Endothelial cell of umbilical vein (primary cell): ENCODE results near the gene CEP164. TPM values are rescaled to one million over a fixed set of nuclear protein-coding genes. Genes with fewer than 3 reads are reported as not detected.

Experiments
- BruUV-seq: library from RNA; stranded (reverse); fragments of 400-500 nt; replicated peaks from 2 replicates; lab custom pipeline; 2021; lab: Mats Ljungman, UMichigan
- CTCF ChIA-PET: fragments of 300-600, 350-600 bp; sonication (Branson Sonifier 250); formaldehyde crosslinking; loops from one replicate; lab custom pipeline; 2021; ENCODE audit warnings: antibody characterized with exemption, inconsistent platforms; lab: Charles Lee
- POLR2A ChIA-PET: fragments of 300-600, 350-600 bp; sonication (Branson Sonifier 250); formaldehyde crosslinking; loops from one replicate; lab custom pipeline; 2021; ENCODE audit warnings: antibody characterized with exemption, inconsistent platforms; lab: Charles Lee
- DNase-seq: peaks from one replicate; pipeline ENCODE4 v3.0.0-alpha.2; 2011; ENCODE audit warnings: low read depth, low spot score
- FAIRE-seq: peaks from 2 replicates; lab custom pipeline; 2011; peaks lifted over from hg19 to GRCh38; lab: Jason Lieb, UNC
- H2AFZ ChIP-seq: 2 replicates; pipeline ENCODE4 v1.6.0; 2012; ENCODE audit warnings: low read depth, low read length, control low read depth, inconsistent platforms
- H3K27ac ChIP-seq: 2 replicates; pipeline ENCODE4 v1.5.1; 2011; ENCODE audit warnings: low read depth, mild to moderate bottlenecking, control low read depth, low read length, moderate library complexity; ENCODE audit not compliant: insufficient read depth
- H3K27me3 ChIP-seq, 2 experiments: 2 replicates each; pipeline versions ENCODE4 v1.6.0 to v1.6.1; 2011; ENCODE audit warnings: low read length in 2 of 2, mixed read lengths in 1 of 2; ENCODE audit not compliant: control insufficient read depth in 2 of 2, insufficient read depth in 2 of 2
- H3K36me3 ChIP-seq, 2 experiments: 2 replicates in 1 of 2; 3 replicates in 1 of 2; pipeline ENCODE4 v1.5.1; 2011; ENCODE audit warnings: low read length in 2 of 2, mild to moderate bottlenecking in 1 of 2, moderate library complexity in 1 of 2; ENCODE audit not compliant: control insufficient read depth in 2 of 2, insufficient read depth in 2 of 2; ENCODE audit errors: extremely low read depth in 1 of 2
- H3K4me1 ChIP-seq: 3 replicates; pipeline ENCODE4 v1.5.1; 2011; ENCODE audit warnings: mild to moderate bottlenecking, low read length; ENCODE audit not compliant: control insufficient read depth, insufficient read depth; ENCODE audit errors: extremely low read depth
- H3K4me2 ChIP-seq: 2 replicates; pipeline ENCODE4 v1.6.1; 2011; ENCODE audit warnings: low read length, control low read depth, mixed read lengths; ENCODE audit not compliant: insufficient read depth
- H3K4me3 ChIP-seq, 3 experiments: fragments of 200-600 bp in 1 of 3; sonication (generic), shearing (Covaris generic) in 1 of 3; replicated peaks in 1 of 3; 2 replicates each; pipeline ENCODE4 v1.5.1; 2011 to 2016; ENCODE audit warnings: control low read depth in 3 of 3, low read length in 3 of 3, mild to moderate bottlenecking in 2 of 3, inconsistent platforms in 1 of 3, low read depth in 1 of 3, moderate library complexity in 1 of 3; ENCODE audit not compliant: insufficient read depth in 1 of 3
- H3K79me2 ChIP-seq: 2 replicates; pipeline ENCODE4 v1.6.0; 2012; ENCODE audit warnings: low read length, inconsistent platforms; ENCODE audit not compliant: control insufficient read depth, insufficient read depth
- H3K9ac ChIP-seq: replicated peaks from 2 replicates; pipeline ENCODE3; 2011; ENCODE audit warnings: low read length, control low read depth; ENCODE audit not compliant: insufficient read depth; ENCODE audit errors: extremely low read depth
- H3K9me1 ChIP-seq: replicated peaks from 3 replicates; pipeline ENCODE4 v1.6.0; 2011; ENCODE audit warnings: mild to moderate bottlenecking, low read length; ENCODE audit not compliant: control insufficient read depth, insufficient read depth; ENCODE audit errors: extremely low read depth
- H3K9me3 ChIP-seq: replicated peaks from 2 replicates; pipeline ENCODE4 v1.5.1; 2012; ENCODE audit warnings: low read length, inconsistent platforms; ENCODE audit not compliant: control insufficient read depth, insufficient read depth
- H4K20me1 ChIP-seq: replicated peaks from 2 replicates; pipeline ENCODE3; 2011; ENCODE audit warnings: mild to moderate bottlenecking, low read length; ENCODE audit not compliant: control insufficient read depth, insufficient read depth; ENCODE audit errors: extremely low read depth
- EZH2 ChIP-seq: IDR thresholded peaks from 2 replicates; pipeline ENCODE4 v1.6.1; 2012; ENCODE audit warnings: borderline replicate concordance, low read depth, mild to moderate bottlenecking, moderate library complexity, low read length, inconsistent platforms; ENCODE audit not compliant: severe bottlenecking
- GATA2 ChIP-seq: IDR thresholded peaks from 2 replicates; pipeline ENCODE4 v1.7.0; 2011; ENCODE audit warnings: low read depth, mild to moderate bottlenecking, moderate library complexity, mixed read lengths, low read length; ENCODE audit not compliant: insufficient read length, insufficient read depth
- MAX ChIP-seq: IDR thresholded peaks from 2 replicates; pipeline ENCODE4 v1.6.1; 2011; ENCODE audit not compliant: insufficient read depth, insufficient read length
- MYC ChIP-seq: IDR thresholded peaks from one replicate; pipeline ENCODE4 v1.6.1; 2011; ENCODE audit warnings: mild to moderate bottlenecking, low read depth, low read length
- POLR2A ChIP-seq: IDR thresholded peaks from 2 replicates; pipeline ENCODE4 v1.6.1; 2012; ENCODE audit warnings: low read depth, mild to moderate bottlenecking, control low read depth, low read length
- dilution Hi-C: fragments of 300-500 bp; cut with MboI; formaldehyde crosslinking; loops from one replicate; pipeline ENCODE4 v1.15.0; 2019; ENCODE audit warnings: low sequenced_read_pairs; ENCODE audit not compliant: extremely low pct_ligation_motif_present
- intact Hi-C: fragments of 100-400 bp; cut with micrococcal nuclease; formaldehyde crosslinking; loops from one replicate; pipeline ENCODE4 v1.10.0; 2022
- polyA plus RNA-seq, 4 experiments: library from polyadenylated mRNA; depleted of rRNA in 3 of 4; stranded (reverse) in 3 of 4; unstranded in 1 of 4; fragments of >200 nt; gene quantifications; 2 replicates each; pipeline versions ENCODE4 v1.2.1 to v1.2.3, GENCODE V29; 2011 to 2012; ENCODE audit warnings: missing spikeins in 1 of 4
- total RNA-seq: library from RNA; stranded (reverse); gene quantifications from 2 replicates; pipeline ENCODE4 v1.2.3, GENCODE V29; 2021
- TF ChIP-seq, protein P1 (sequence below), 2 donors: IDR thresholded peaks; 1 replicate in 1 of 2; 2 replicates in 1 of 2; pipeline ENCODE4 v1.5.1; 2011; ENCODE audit warnings: low read length in 2 of 2, mild to moderate bottlenecking in 2 of 2, moderate library complexity in 2 of 2, control low read depth in 1 of 2, inconsistent platforms in 1 of 2, low read depth in 1 of 2; ENCODE audit not compliant: insufficient read depth in 1 of 2; ENCODE audit errors: extremely low read depth in 1 of 2

The CEP164 gene
- total and polyA plus RNA-seq, 2 donors (not counting 3 experiments of a cell fraction or from before 2014, with no cell fraction given): 22.7 to 48.4 TPM

- POLR2A ChIA-PET: no interaction called here
- dilution Hi-C loops: no loop called here
- peaks cover 11% of the 10 kb centered on the region for H3K79me2 ChIP-seq
Measured at GRCh38 chr11:117313828-117314768, 13.6 kb upstream of the CEP164 start.

More at GRCh38 chr11:117313828-117314768, 13.6 kb upstream of the CEP164 start:
- Histone ChIP-seq H4K20me1 (no peaks in the 10 kb centered on the region), H3K36me3 (no peaks in the 10 kb centered on the region), H3K4me3 (no peak overlapping the region), H3K4me1 (peaks cover 12% of the 10 kb centered on the region), H3K4me2 (no peak overlapping the region), H2AFZ (no peak overlapping the region), H3K9me3 (no peaks in the 10 kb centered on the region), H3K9ac (no peak overlapping the region), H3K27me3 (no peaks in the 10 kb centered on the region), H3K9me1 (no peaks in the 10 kb centered on the region), H3K27ac (no peak overlapping the region)
- TF ChIP-seq POLR2A: no peak
- no peak for TF ChIP-seq MYC
- TF ChIP-seq, protein P1, sequence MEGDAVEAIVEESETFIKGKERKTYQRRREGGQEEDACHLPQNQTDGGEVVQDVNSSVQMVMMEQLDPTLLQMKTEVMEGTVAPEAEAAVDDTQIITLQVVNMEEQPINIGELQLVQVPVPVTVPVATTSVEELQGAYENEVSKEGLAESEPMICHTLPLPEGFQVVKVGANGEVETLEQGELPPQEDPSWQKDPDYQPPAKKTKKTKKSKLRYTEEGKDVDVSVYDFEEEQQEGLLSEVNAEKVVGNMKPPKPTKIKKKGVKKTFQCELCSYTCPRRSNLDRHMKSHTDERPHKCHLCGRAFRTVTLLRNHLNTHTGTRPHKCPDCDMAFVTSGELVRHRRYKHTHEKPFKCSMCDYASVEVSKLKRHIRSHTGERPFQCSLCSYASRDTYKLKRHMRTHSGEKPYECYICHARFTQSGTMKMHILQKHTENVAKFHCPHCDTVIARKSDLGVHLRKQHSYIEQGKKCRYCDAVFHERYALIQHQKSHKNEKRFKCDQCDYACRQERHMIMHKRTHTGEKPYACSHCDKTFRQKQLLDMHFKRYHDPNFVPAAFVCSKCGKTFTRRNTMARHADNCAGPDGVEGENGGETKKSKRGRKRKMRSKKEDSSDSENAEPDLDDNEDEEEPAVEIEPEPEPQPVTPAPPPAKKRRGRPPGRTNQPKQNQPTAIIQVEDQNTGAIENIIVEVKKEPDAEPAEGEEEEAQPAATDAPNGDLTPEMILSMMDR (IDR thresholded peaks at IDR 0.05; ENCODE audit: extremely low read depth in 1 of 2, insufficient read depth in 1 of 2, low read depth in 1 of 2, low read length in 2 of 2): no peak
- TF ChIP-seq GATA2: no peak
- TF ChIP-seq EZH2: no peak
- TF ChIP-seq MAX: no peak
- FAIRE-seq (no peak), DNase-seq (no peak)
- CTCF ChIA-PET: interaction anchor here (1.3 kb wide), 1 partner anchor 12 kb away, joined by 3 read pairs; no protein-coding TSS in a partner anchor
- no TSS peak for BruUV-seq
- intact Hi-C loops: no loop called here
